H1 (cell line): ENCODE data around the gene CRB2. TPM values are rescaled to one million over a fixed set of nuclear protein-coding genes. Genes with fewer than 3 reads are reported as not detected.

Source experiments
- CTCF ChIA-PET: fragments of 300-600 bp; sonication (Branson Sonifier 250); formaldehyde crosslinking; loops from one replicate; lab custom pipeline; 2021; ENCODE audit not compliant: partially characterized antibody; lab: Charles Lee
- POLR2A ChIA-PET: fragments of 300-600 bp; sonication (Branson Sonifier 250); formaldehyde crosslinking; loops from one replicate; lab custom pipeline; 2021; ENCODE audit warnings: inconsistent platforms; ENCODE audit not compliant: partially characterized antibody; lab: Charles Lee
- DNase-seq, 2 experiments: peaks; one replicate each; pipeline versions ENCODE4 v3.0.0 to v3.0.0-alpha.2; 2010 to 2022; ENCODE audit warnings: low spot score in 2 of 2, low read depth in 1 of 2, mixed read lengths in 1 of 2
- FAIRE-seq: peaks from 2 replicates; lab custom pipeline; 2011; peaks lifted over from hg19 to GRCh38; lab: Jason Lieb, UNC
- H2AFZ ChIP-seq: 2 replicates; pipeline ENCODE4 v1.8.1; 2012; ENCODE audit warnings: low read length, inconsistent platforms
- H2AK5ac ChIP-seq: 2 replicates; pipeline ENCODE4 v1.6.1; 2013; ENCODE audit warnings: low read depth, low read length
- H2BK120ac ChIP-seq: replicated peaks from 2 replicates; pipeline ENCODE3; 2013; ENCODE audit warnings: low read depth, low read length, inconsistent platforms
- H2BK12ac ChIP-seq: 2 replicates; pipeline ENCODE4 v1.6.1; 2013; ENCODE audit warnings: low read depth, low read length
- H2BK15ac ChIP-seq: 2 replicates; pipeline ENCODE4 v1.6.1; 2013; ENCODE audit warnings: low read length
- H2BK20ac ChIP-seq: 2 replicates; pipeline ENCODE4 v1.6.1; 2013; ENCODE audit warnings: low read length
- H2BK5ac ChIP-seq: 2 replicates; pipeline ENCODE4 v1.6.1; 2013; ENCODE audit warnings: low read depth, low read length
- H3K14ac ChIP-seq: 2 replicates; pipeline ENCODE4 v1.6.1; 2013; ENCODE audit warnings: inconsistent platforms; ENCODE audit not compliant: insufficient read length
- H3K18ac ChIP-seq: 2 replicates; pipeline ENCODE4 v1.6.1; 2013; ENCODE audit warnings: low read length; ENCODE audit errors: extremely low read depth
- H3K23ac ChIP-seq: 2 replicates; pipeline ENCODE4 v1.6.1; 2013; ENCODE audit warnings: inconsistent platforms; ENCODE audit not compliant: insufficient read length
- H3K23me2 ChIP-seq: 2 replicates; pipeline ENCODE4 v1.6.1; 2013; ENCODE audit warnings: low read depth, low read length
- H3K27ac ChIP-seq: 2 replicates; pipeline ENCODE4 v1.6.1; 2011; ENCODE audit warnings: low read depth, low read length, inconsistent platforms
- H3K27me3 ChIP-seq, 4 experiments: replicated peaks in 1 of 4; 1 replicate in 1 of 4; 2 replicates in 3 of 4; pipeline versions ENCODE4 v1.6.1 to v1.8.1; 2011 to 2013; ENCODE audit warnings: low read length in 3 of 4, mild to moderate bottlenecking in 3 of 4, inconsistent platforms in 2 of 4, mixed read lengths in 2 of 4, moderate library complexity in 1 of 4; ENCODE audit not compliant: control insufficient read depth in 3 of 4, insufficient read depth in 3 of 4; ENCODE audit errors: extremely low read depth in 1 of 4
- H3K36me3 ChIP-seq, 4 experiments: 2 replicates each; pipeline versions ENCODE4 v1.6.1 to v1.8.1; 2011 to 2013; ENCODE audit warnings: mild to moderate bottlenecking in 4 of 4, low read length in 3 of 4, moderate library complexity in 2 of 4, control low read depth in 1 of 4, inconsistent platforms in 1 of 4; ENCODE audit not compliant: insufficient read depth in 4 of 4, control insufficient read depth in 2 of 4
- H3K4ac ChIP-seq: replicated peaks from 2 replicates; pipeline ENCODE3; 2013; ENCODE audit warnings: low read length, low read depth, mixed read lengths, inconsistent platforms; ENCODE audit not compliant: insufficient read length
- H3K4me1 ChIP-seq, 4 experiments: replicated peaks in 1 of 4; 1 replicate in 1 of 4; 2 replicates in 3 of 4; pipeline versions ENCODE4 v1.6.1 to v1.8.1; 2011 to 2013; ENCODE audit warnings: low read length in 3 of 4, inconsistent platforms in 2 of 4, mixed read lengths in 1 of 4; ENCODE audit not compliant: insufficient read depth in 4 of 4, control insufficient read depth in 3 of 4
- H3K4me2 ChIP-seq, 2 experiments: 2 replicates each; pipeline versions ENCODE4 v1.6.1 to v1.8.1; 2011 to 2013; ENCODE audit warnings: low read depth in 2 of 2, low read length in 2 of 2, control low read depth in 1 of 2, inconsistent platforms in 1 of 2, mild to moderate bottlenecking in 1 of 2; ENCODE audit not compliant: insufficient read depth in 1 of 2
- H3K4me3 ChIP-seq, 4 experiments: fragments of 200-600, 300-600 bp in 1 of 4; sonication (generic), shearing (Covaris generic), sonication (Bioruptor Twin) in 1 of 4; 2 replicates each; pipeline versions ENCODE4 v1.5.1 to v1.8.1; 2011 to 2016; ENCODE audit warnings: low read length in 4 of 4, low read depth in 3 of 4, control low read depth in 2 of 4, inconsistent platforms in 2 of 4, mild to moderate bottlenecking in 2 of 4, mixed read lengths in 1 of 4, moderate library complexity in 1 of 4; ENCODE audit not compliant: insufficient read depth in 2 of 4; ENCODE audit errors: extremely low read depth in 1 of 4
- H3K56ac ChIP-seq: replicated peaks from 2 replicates; pipeline ENCODE3; 2013; ENCODE audit warnings: low read depth, mild to moderate bottlenecking, mixed read lengths, low read length, inconsistent platforms; ENCODE audit not compliant: insufficient read length
- H3K79me1 ChIP-seq: 2 replicates; pipeline ENCODE4 v1.6.1; 2013; ENCODE audit warnings: low read depth, low read length, control low read depth
- H3K79me2 ChIP-seq, 2 experiments: 2 replicates each; pipeline versions ENCODE4 v1.6.1 to v1.8.1; 2012 to 2013; ENCODE audit warnings: low read length in 2 of 2, mild to moderate bottlenecking in 2 of 2, inconsistent platforms in 1 of 2; ENCODE audit not compliant: insufficient read depth in 2 of 2, control insufficient read depth in 1 of 2
- H3K9ac ChIP-seq, 4 experiments: replicated peaks in 1 of 4; 1 replicate in 1 of 4; 2 replicates in 3 of 4; pipeline versions ENCODE4 v1.6.1 to v1.8.1; 2011 to 2013; ENCODE audit warnings: low read depth in 3 of 4, low read length in 3 of 4, control low read depth in 2 of 4, mild to moderate bottlenecking in 2 of 4, moderate library complexity in 2 of 4, inconsistent platforms in 1 of 4; ENCODE audit errors: extremely low read depth in 1 of 4
- H3K9me3 ChIP-seq, 2 experiments: 2 replicates each; pipeline versions ENCODE4 v1.6.1 to v1.8.1; 2012 to 2013; ENCODE audit warnings: mild to moderate bottlenecking in 2 of 2, moderate library complexity in 2 of 2, control low read depth in 1 of 2, inconsistent platforms in 1 of 2, low read depth in 1 of 2, low read length in 1 of 2, mixed read lengths in 1 of 2; ENCODE audit not compliant: insufficient read depth in 2 of 2
- H4K20me1 ChIP-seq, 2 experiments: replicated peaks in 1 of 2; 2 replicates each; pipeline versions ENCODE3 to v1.8.1; 2011 to 2013; ENCODE audit warnings: inconsistent platforms in 2 of 2, low read length in 2 of 2, mild to moderate bottlenecking in 1 of 2; ENCODE audit not compliant: insufficient read depth in 2 of 2, control insufficient read depth in 1 of 2
- H4K5ac ChIP-seq: 2 replicates; pipeline ENCODE4 v1.6.1; 2013; ENCODE audit warnings: low read length, low read depth, mixed read lengths, inconsistent platforms; ENCODE audit not compliant: insufficient read length
- H4K8ac ChIP-seq: 2 replicates; pipeline ENCODE4 v1.8.0; 2013; ENCODE audit warnings: mild to moderate bottlenecking, moderate library complexity, low read length, inconsistent platforms; ENCODE audit not compliant: insufficient read depth; ENCODE audit errors: extremely low read depth
- H4K91ac ChIP-seq: replicated peaks from 2 replicates; pipeline ENCODE3; 2013; ENCODE audit warnings: low read length, mixed read lengths, inconsistent platforms; ENCODE audit not compliant: insufficient read length
- BACH1 ChIP-seq: IDR thresholded peaks from 2 replicates; pipeline ENCODE4 v1.6.1; 2012; ENCODE audit warnings: low read length, improper control_type of control experiment
- CREB1 ChIP-seq: IDR thresholded peaks from 2 replicates; pipeline ENCODE4 v1.6.1; 2012; ENCODE audit warnings: inconsistent platforms
- HDAC6 ChIP-seq: IDR thresholded peaks from one replicate; pipeline ENCODE4 v1.7.1; 2012; ENCODE audit warnings: low read depth, mild to moderate bottlenecking, inconsistent platforms, low read length, moderate library complexity
- JUN ChIP-seq: IDR thresholded peaks from 2 replicates; pipeline ENCODE4 v1.6.1; 2011; ENCODE audit warnings: low read depth, mild to moderate bottlenecking, improper control_type of control experiment, low read length
- KDM1A ChIP-seq: fragments of 200-600, 300-600 bp; sonication (generic); IDR thresholded peaks from 2 replicates; pipeline ENCODE4 v1.7.1; 2016; ENCODE audit warnings: mild to moderate bottlenecking, low read length, borderline replicate concordance
- POLR2AphosphoS5 ChIP-seq: IDR thresholded peaks from 2 replicates; pipeline ENCODE4 v1.6.1; 2011; ENCODE audit warnings: low read depth, low read length
- RNF2 ChIP-seq: fragments of 200-900, 300-1000 bp; sonication (generic); IDR thresholded peaks from 2 replicates; pipeline ENCODE4 v1.7.1; 2016; ENCODE audit warnings: borderline replicate concordance, low read depth, mild to moderate bottlenecking, antibody characterized with exemption, low read length; ENCODE audit not compliant: poor library complexity, severe bottlenecking; ENCODE audit errors: missing control alignments
- SAP30 ChIP-seq: fragments of 300-600 bp; sonication (generic); IDR thresholded peaks from 2 replicates; pipeline ENCODE4 v1.7.1; 2012; ENCODE audit warnings: low read length, moderate library complexity, mild to moderate bottlenecking, inconsistent platforms; ENCODE audit not compliant: insufficient read depth, insufficient replicate concordance
- SUZ12 ChIP-seq: fragments of 200-600 bp; sonication (generic); IDR thresholded peaks from 2 replicates; pipeline ENCODE4 v1.6.1; 2012; ENCODE audit warnings: mild to moderate bottlenecking, inconsistent platforms, low read length, moderate library complexity, mixed read lengths
- YY1 ChIP-seq: IDR thresholded peaks from 2 replicates; pipeline ENCODE4 v1.6.1; 2011; ENCODE audit warnings: low read depth, mild to moderate bottlenecking, low read length
- WGBS, 2 experiments: shearing (Covaris generic) in 1 of 2; methylation state at CpG; one replicate each; pipeline versions ENCODE4 v1.1.6 to v1.1.7; 2013 to 2015; ENCODE audit warnings: low lambda C conversion rate in 2 of 2, mixed read lengths in 2 of 2, inconsistent platforms in 1 of 2, low coverage in 1 of 2, missing lambda C conversion rate in 1 of 2; ENCODE audit not compliant: insufficient replicate concordance in 2 of 2, insufficient coverage in 1 of 2, insufficient read length in 1 of 2; ENCODE audit errors: extremely low coverage in 1 of 2, missing lambda C conversion rate in 1 of 2; 5-methylcytosine and 5-hydroxymethylcytosine counted together
- polyA plus RNA-seq, 7 experiments: library from polyadenylated mRNA; depleted of rRNA in 3 of 7; stranded (reverse) in 5 of 7; unstranded in 2 of 7; fragments of >200 nt in 5 of 7; fragments of 200-250 nt in 2 of 7; gene quantifications; 1 replicate in 5 of 7; 2 replicates in 1 of 7; 4 replicates in 1 of 7; pipeline versions ENCODE4 v1.2.1 to v1.2.3, GENCODE V29; 2011 to 2013; ENCODE audit warnings: missing spikeins in 2 of 7, mixed read lengths in 2 of 7
- total RNA-seq: library from RNA; stranded (reverse); fragmentation: NEBNext Ultra II Directional; extraction: Animal tissue kit (Norgen Biotek cat#: 25700); gene quantifications from 2 replicates; pipeline ENCODE4 v1.2.1, GENCODE V29; 2021
- TF ChIP-seq, protein P1 (sequence below): IDR thresholded peaks from 2 replicates; pipeline ENCODE4 v1.6.1; 2011; ENCODE audit warnings: low read depth, mild to moderate bottlenecking, low read length; ENCODE audit not compliant: insufficient read depth
- TF ChIP-seq, protein P2 (sequence below): IDR thresholded peaks from 2 replicates; pipeline ENCODE4 v1.6.1; 2012; ENCODE audit warnings: inconsistent platforms

The CRB2 gene
- total and polyA plus RNA-seq, 2 of the 8 experiments (the other 6 are each of a cell fraction or from before 2014, with no cell fraction given): 4.0 to 8.4 TPM

DNA sequence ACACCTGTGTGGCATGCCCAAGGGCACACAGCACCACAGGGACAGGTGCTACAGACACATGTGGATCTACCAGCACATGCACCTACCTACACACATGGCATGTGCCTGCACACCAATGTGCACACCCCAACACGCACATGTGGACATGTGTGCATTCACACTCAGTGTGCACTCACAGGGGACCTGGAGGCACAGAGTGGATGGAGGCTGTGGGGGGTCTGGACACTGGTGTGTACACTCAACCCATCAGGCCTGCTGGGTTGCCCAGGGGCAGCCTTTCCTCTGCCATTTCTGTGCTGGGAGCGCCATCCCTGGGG is 1.7 kb downstream of the CRB2 start:
- H3K27me3 ChIP-seq: no peaks in the 10 kb centered on the region; a peak in 2 of 7 replicates
- peak overlapping the region; percentile 98 for H4K91ac ChIP-seq
- H3K36me3 ChIP-seq: no peaks in the 10 kb centered on the region
- H3K79me2 ChIP-seq: no peaks in the 10 kb centered on the region
- peak overlapping the region; percentile 88 for H3K4ac ChIP-seq
- H3K23ac ChIP-seq: no peak overlapping the region
- no peak overlapping the region for H2AFZ ChIP-seq
- FAIRE-seq (no peak), DNase-seq (no peak)
- H2BK20ac ChIP-seq: peak overlapping the region; percentile 73
- H3K4me1 ChIP-seq: peaks cover 17 to 54% (median 38%) of the 10 kb centered on the region in 4 experiments
- peak overlapping the region; percentile 98; the same call in 1 of the 2 replicates for H2BK12ac ChIP-seq
- H3K18ac ChIP-seq: peak overlapping the region; percentile 71
- H3K4me2 ChIP-seq: peak overlapping the region; percentile 75 to 85
- H3K27ac ChIP-seq: peak overlapping the region; percentile 62; the same call in 1 of the 2 replicates
- H3K9me3 ChIP-seq: no peaks in the 10 kb centered on the region
- peaks cover 11% of the 10 kb centered on the region for H3K23me2 ChIP-seq
- ChIA-PET POLR2A (interaction anchor here (1.0 to 2.4 kb wide), 4 partner anchors 8 to 27 kb away, joined by 3 to 6 read pairs (median 4); no protein-coding TSS in a partner anchor), CTCF (interaction anchor here (1.0 to 22.0 kb wide), 3 partner anchors 9 to 266 kb away, joined by 4 to 668 read pairs (median 5); no protein-coding TSS in a partner anchor)
- peak overlapping the region; percentile 95 for H2BK15ac ChIP-seq
- peak overlapping the region in 2 of 4 experiments; percentile 23 to 62; a peak in 4 of 8 replicates for H3K4me3 ChIP-seq
- peak overlapping the region; percentile 92 for H2AK5ac ChIP-seq
- no peak overlapping the region for H3K56ac ChIP-seq
- H4K8ac ChIP-seq: no peak overlapping the region; the same call in 1 of the 2 replicates
- WGBS, 2 experiments: 89% methylated on average over 2 of the region's 2 CpGs; no CpG with 5 or more reads in 1 of the 2 experiments
- H2BK120ac ChIP-seq: peak overlapping the region; percentile 63
- peak overlapping the region; percentile 60; the same call in 1 of the 2 replicates for H2BK5ac ChIP-seq
- no peaks in the 10 kb centered on the region for H3K79me1 ChIP-seq
- H4K5ac ChIP-seq: peak overlapping the region; percentile 78
- H4K20me1 ChIP-seq: peaks cover 0 to 2% of the 10 kb centered on the region in 2 experiments
- H3K14ac ChIP-seq: no peak overlapping the region
- H3K9ac ChIP-seq: peak overlapping the region in 1 of 4 experiments; percentile 45; a peak in 2 of 7 replicates
- TF ChIP-seq, protein P1, sequence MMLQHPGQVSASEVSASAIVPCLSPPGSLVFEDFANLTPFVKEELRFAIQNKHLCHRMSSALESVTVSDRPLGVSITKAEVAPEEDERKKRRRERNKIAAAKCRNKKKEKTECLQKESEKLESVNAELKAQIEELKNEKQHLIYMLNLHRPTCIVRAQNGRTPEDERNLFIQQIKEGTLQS: no peak
- TF ChIP-seq BACH1 (no peak), YY1 (no peak), POLR2AphosphoS5 (no peak), KDM1A (no peak), SAP30 (no peak), SUZ12 (no peak), HDAC6 (no peak), CREB1 (no peak), RNF2 (no peak), JUN (no peak)
- TF ChIP-seq, protein P2, sequence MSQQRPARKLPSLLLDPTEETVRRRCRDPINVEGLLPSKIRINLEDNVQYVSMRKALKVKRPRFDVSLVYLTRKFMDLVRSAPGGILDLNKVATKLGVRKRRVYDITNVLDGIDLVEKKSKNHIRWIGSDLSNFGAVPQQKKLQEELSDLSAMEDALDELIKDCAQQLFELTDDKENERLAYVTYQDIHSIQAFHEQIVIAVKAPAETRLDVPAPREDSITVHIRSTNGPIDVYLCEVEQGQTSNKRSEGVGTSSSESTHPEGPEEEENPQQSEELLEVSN: no peak
